Thyroid gland (tissue), 4 donors: ENCODE data around the gene PYROXD2.

Experiments used
- CTCF ChIP-seq, 6 experiments: fragments of 200-600 bp in 3 of 6; fragments of 450-650 bp in 3 of 6; sonication (generic) in 3 of 6; IDR thresholded peaks; one replicate each; pipeline ENCODE4 v1.5.1; 2016 to 2019; ENCODE audit warnings: antibody characterized with exemption in 6 of 6, mild to moderate bottlenecking in 2 of 6, inconsistent platforms in 1 of 6, moderate library complexity in 1 of 6
- POLR2A ChIP-seq, 2 donors: fragments of 450-650 bp; IDR thresholded peaks; one replicate each; pipeline ENCODE4 v1.6.1; 2017; ENCODE audit warnings: antibody characterized with exemption in 2 of 2, mild to moderate bottlenecking in 2 of 2, moderate library complexity in 1 of 2

- TF ChIP-seq CTCF (IDR thresholded peaks at IDR 0.05) (no peak), POLR2A (IDR thresholded peaks at IDR 0.05) (no peak)
Measured at GRCh38 chr10:98449287-98449686, 34.3 kb upstream of the PYROXD2 start.
